T-helper 2 cell treated with Interferon-gamma antibody and Interleukin-4, amounts not matched to agents 100 ng/mL and 5 ng/mL, for 36 hours (primary cell): ENCODE data around the gene SPINDOC. TPM values are rescaled to one million over a fixed set of nuclear protein-coding genes. Genes with fewer than 3 reads are reported as not detected.
"Not testable (repeated sequence)": the region's sequence is repeated elsewhere in the genome, so short reads cannot be mapped to it uniquely, and the experiment has no call there.

Experiments used
- intact Hi-C: fragments of 100-400 bp; cut with micrococcal nuclease; formaldehyde crosslinking; loops from one replicate; pipeline ENCODE4 v1.15.1; 2023
- total RNA-seq: library from RNA; stranded (reverse); gene quantifications from 2 replicates; pipeline ENCODE4 v1.2.3, GENCODE V29; 2022

The SPINDOC gene, protein sequence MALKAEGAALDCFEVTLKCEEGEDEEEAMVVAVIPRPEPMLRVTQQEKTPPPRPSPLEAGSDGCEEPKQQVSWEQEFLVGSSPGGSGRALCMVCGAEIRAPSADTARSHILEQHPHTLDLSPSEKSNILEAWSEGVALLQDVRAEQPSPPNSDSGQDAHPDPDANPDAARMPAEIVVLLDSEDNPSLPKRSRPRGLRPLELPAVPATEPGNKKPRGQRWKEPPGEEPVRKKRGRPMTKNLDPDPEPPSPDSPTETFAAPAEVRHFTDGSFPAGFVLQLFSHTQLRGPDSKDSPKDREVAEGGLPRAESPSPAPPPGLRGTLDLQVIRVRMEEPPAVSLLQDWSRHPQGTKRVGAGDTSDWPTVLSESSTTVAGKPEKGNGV
- 50.7 and 52.9 TPM in 2 replicates for total RNA-seq

- intact Hi-C loops: loop anchor here (1.0 kb wide), 2 partner anchors 25 to 45 kb away; partner anchors contain the start of gene ZFTA
Observed at GRCh38 chr11:63813035-63813562, at the start of gene SPINDOC. Gene SPINDOC, plus strand, starts transcription at chr11:63813456. Its CDS starts 231 bp downstream, at chr11:63813687.

- intact Hi-C loops: no loop called here
Observed at GRCh38 chr11:63763496-63764339, 49.5 kb upstream of the SPINDOC start.

GRCh38 chr11:63764340-63764678 lies 48.9 kb upstream of the SPINDOC start:
- intact Hi-C loops: no loop called here

DNA sequence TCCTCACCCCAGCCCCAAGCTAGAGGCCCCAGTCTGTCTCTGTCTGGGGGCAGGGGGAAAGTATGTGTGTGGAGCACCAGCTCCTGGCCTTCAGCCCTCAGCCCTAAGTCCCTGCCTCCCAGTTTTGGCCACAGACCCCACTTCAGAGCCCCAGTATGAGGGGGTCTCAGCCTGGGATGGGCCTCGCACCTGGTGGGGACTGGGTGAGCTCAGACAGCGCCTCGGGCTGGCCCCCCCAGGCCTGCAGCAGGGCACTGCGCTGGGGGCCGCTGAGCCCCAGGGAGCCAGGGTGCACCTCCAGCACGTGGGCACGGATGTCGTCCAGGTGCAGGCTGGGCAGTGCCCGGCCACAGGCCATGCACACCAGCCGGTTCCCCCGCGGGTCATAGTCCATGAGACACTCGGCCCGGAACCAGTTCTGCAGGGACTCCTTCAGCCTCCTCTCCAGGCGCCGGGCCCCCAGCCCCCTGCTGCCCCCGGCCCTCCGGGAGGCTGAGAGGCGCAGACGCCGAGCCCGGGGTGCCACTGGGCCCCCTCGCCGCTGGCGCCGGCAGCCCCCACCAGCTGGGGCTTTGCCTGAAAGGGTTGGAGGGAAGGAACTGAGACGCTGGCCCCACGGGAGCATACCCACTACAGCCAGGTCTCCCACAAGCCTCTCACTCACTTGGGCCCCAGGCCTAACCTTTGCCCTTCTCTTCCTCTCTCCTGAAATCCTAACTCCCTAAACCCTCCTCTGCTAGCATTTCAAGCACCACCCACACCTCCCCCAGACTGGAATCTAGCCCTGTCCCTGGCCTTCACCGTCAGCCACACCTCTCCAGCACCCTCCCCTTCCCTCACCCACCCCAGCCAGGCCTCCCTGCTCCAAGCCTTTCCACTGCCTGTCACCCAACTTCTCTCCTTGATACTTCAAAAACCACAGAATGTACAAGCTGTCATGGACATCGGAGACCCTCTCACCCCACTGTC lies 48.3 kb upstream of the SPINDOC start:
- intact Hi-C loops: loop anchor here (5.0 kb wide), 4 partner anchors 72 to 382 kb away; partner anchors contain the start of genes ATL3 and MARK2

- intact Hi-C loops: loop anchor here (5.0 kb wide), 4 partner anchors 72 to 382 kb away; partner anchors contain the start of genes ATL3 and MARK2
Observed at GRCh38 chr11:63765688-63766241, 47.5 kb upstream of the SPINDOC start.

DNA sequence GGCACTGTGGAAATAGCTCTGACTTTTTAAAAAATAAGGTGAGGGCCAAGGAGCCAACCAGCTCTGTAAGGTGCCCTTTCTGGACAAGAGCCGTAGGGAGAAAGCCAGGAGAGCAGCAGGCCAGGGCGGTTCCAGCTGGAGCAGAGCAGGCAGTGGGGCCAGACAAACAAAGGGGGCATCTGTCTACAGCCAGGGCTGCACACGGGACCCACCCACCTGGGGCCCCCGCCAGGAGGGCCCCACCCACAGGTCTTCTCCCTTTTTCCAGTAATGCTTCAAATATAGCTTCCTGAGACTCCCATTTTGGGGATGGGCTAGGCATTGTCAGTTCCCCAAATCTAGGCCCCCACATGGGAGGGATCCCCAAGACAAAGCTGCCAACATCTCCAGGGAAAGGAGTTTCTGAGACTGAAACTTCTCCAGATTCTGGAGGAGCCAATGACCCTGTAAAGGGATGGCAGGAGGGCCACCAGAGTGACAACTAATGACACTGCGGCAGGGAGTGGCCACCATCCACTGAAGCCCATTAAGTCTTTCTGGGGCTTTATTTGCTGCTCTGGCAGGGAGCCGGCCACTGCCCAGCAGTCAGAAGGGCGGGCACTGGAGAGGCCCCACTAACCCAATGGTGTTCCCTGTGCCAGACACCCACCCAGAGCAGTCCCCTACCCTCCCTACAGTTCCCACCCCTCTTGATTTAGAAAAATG lies 46.6 kb upstream of the SPINDOC start:
- intact Hi-C loops: loop anchor here (5.0 kb wide), 4 partner anchors 71 to 381 kb away; partner anchors contain the start of genes ATL3 and MARK2

- intact Hi-C loops: loop anchor here (5.0 kb wide), 4 partner anchors 70 to 380 kb away; partner anchors contain the start of genes ATL3 and MARK2
Observed at GRCh38 chr11:63767267-63767564, 46.0 kb upstream of the SPINDOC start.

GRCh38 chr11:63767565-63768236 lies 45.6 kb upstream of the SPINDOC start:
- intact Hi-C loops: loop anchor here (1.0 to 5.0 kb wide), 5 partner anchors 46 to 380 kb away; partner anchors contain the start of genes ATL3, MARK2 and SPINDOC

- intact Hi-C loops: loop anchor here (1.0 to 5.0 kb wide), 5 partner anchors 45 to 379 kb away; partner anchors contain the start of genes ATL3, MARK2 and SPINDOC
Observed at GRCh38 chr11:63768237-63769041, 44.8 kb upstream of the SPINDOC start, which contains the start of gene ZFTA. Gene ZFTA, minus strand, starts transcription at chr11:63768775. Its CDS starts 153 bp downstream, at chr11:63768622.

- intact Hi-C loops: loop anchor here (5.0 kb wide), 4 partner anchors 68 to 378 kb away; partner anchors contain the start of genes ATL3 and MARK2
Observed at GRCh38 chr11:63769042-63769713, 44.1 kb upstream of the SPINDOC start.

DNA sequence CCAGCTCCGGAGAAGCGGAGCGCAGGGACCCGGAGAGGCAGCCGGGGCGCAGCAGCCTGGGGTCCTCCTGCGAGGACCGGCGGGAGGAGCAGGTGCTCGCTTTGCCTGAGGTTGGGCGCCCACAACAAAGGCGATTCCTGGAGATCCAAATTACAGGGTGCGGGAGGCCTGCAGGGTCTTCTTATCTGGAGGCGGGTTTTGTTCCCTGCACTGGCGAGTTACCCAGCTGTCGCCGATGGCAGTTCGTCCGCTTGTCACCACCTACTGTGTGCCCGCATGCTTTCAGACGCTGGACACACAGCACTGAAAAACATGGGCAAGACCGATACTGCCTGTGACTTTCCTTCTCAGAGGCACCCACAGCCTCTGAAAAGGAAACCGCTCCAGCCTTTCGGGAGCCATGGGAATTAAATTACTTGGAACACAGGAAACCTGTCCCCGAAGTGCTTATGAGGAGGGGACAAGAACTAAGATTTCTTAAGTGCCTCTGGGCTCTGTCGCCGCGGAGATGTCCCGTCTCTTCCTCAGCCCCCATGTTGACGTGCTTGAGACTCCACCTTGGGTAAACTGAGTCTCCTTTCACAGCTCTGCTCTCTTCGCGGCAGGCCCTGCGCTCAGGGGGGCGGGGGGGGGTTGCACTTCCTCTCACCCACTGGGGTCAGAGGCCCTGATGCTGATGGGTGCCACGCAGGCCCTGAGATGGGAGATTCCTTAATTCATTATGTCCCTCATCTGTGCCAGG lies 43.4 kb upstream of the SPINDOC start:
- intact Hi-C loops: loop anchor here (5.0 kb wide), 4 partner anchors 67 to 377 kb away; partner anchors contain the start of genes ATL3 and MARK2

- intact Hi-C loops: no loop called here
Observed at GRCh38 chr11:63770763-63771162, 42.5 kb upstream of the SPINDOC start.

DNA sequence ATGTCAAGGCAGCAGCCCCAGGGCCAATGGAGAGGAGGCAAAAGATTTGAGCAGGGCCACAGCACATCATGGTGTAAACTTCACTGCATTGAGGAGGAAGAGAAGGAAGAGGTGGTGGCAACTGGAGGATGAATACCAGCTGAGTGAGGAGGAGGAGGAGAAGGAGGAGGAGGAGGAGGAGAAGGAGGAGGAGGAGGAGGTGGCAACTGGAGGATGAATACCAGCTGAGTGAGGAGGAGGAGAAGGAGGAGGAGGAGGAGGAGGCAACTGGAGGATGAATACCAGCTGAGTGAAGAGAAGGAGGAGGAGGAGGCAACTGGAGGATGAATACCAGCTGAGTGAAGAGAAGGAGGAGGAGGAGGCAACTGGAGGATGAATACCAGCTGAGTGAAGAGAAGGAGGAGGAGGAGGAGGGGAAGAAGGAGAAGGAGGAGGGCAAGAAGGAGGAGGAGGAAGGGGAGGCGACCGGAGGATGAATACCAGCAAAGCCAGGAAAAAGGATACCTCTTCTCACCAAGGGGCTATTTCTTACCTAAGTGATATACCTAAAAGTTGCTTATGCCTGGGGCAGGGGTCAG lies 41.4 kb upstream of the SPINDOC start:
- intact Hi-C loops: not testable (repeated sequence)

GRCh38 chr11:63775191-63775590 lies 38.1 kb upstream of the SPINDOC start:
- intact Hi-C loops: no loop called here

DNA sequence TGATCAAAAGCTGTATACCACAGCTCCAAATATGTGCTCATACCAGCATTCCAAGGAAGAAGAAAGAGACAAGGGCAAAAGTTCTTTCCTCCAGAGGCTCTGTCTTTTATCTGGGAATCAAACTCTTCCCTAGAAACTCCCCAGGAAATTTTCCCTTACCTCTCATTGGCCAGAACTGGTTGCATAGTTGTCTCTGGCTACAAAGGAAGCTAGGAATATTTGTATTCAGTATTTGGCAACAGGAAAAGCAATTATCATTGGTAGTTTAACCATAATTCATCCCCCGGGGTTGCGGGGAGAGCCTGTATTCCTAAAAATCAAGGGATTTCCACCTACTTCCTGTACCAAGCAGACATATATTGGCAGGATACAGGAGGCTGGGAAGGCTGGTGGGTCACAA lies 34.2 kb upstream of the SPINDOC start:
- intact Hi-C loops: no loop called here

- intact Hi-C loops: no loop called here
Observed at GRCh38 chr11:63782749-63783148, 30.5 kb upstream of the SPINDOC start.
